ENCODE results near the gene VPS37D.

VPS37D gene

DNA sequence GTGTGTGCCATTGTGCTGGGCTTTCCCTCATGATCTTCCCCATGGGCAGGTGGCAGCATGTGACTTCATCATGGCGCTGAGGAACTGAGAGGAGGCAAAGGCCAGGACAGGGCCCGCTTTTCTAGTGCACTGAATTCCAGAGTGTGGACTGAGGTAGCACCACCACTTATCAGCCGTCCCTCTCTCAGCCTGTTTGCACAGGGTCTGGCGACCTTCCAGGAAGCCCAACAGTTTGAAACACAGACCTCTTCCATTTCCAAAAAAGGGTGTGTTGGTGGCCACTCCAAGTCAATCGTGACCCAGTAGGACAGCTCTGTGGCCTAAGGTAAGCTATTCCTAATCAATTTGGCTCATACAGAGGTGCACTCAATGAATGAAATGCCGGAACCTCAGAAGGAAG is 11.2 kb downstream of the VPS37D start:
- in situ Hi-C loops (cut with MboI; ENCODE audit: low sequenced_read_pairs), result no loop called here

DNA sequence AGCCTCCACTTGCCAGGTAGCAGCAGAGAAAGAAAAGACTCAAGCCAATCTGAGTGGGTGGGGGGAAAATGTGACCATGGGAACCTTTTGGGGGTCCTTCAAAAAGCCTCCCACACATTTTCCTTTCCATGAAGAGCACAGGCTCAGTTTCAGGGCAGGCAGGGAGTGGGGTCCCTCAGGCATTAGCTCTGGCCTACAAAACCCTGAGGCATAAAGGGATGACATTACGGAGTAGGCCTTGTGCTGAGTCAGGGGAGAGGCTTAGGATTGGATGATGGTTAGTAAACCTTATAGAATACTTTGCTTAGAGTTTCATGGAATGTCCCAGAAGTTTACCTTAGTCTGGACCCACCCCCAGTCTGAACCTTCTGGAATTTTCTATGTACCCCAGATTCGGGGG is 12.1 kb downstream of the VPS37D start:
- in situ Hi-C loops (cut with MboI; ENCODE audit: low sequenced_read_pairs), result no loop called here

DNA sequence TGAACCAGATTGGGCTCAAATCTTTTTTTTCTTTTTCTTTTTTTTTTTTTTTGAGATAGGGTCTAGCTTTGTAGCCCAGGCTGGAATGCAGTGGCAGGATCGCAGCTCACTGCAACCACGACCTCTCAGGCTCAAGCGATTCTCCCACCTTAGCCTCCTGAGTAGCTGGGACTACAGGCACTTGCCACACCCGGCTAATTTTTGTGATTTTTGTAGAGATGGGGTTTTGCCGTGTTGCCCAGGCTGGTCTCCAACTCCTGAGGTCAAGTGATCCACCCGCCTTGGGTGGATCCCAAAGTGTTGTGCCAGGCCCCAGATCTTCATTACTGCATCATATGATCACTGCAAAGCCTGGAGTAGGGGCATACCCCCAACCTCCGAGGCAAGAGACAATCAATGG is 12.9 kb downstream of the VPS37D start:
- in situ Hi-C loops (cut with MboI; ENCODE audit: low sequenced_read_pairs), result no loop called here

DNA sequence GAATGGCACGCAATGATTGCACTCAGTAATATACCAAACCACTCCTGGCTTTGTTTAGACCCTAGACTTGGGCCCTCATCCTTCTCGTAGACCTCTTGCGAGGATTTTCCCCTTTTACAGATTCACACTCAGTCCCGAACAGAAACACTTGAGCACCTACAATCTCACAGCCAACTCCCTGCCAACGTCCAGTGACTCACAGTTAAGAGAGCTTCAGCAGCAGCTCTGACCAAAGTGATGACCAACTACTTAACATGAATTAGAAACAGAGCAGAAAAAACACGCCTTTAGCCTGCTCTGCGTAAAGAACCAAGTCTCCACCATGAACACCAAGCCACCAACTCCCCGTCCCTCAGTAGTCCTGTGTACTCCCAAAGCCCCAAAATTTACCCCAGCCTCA is 13.4 kb downstream of the VPS37D start:
- in situ Hi-C loops (cut with MboI; ENCODE audit: low sequenced_read_pairs), result no loop called here

DNA sequence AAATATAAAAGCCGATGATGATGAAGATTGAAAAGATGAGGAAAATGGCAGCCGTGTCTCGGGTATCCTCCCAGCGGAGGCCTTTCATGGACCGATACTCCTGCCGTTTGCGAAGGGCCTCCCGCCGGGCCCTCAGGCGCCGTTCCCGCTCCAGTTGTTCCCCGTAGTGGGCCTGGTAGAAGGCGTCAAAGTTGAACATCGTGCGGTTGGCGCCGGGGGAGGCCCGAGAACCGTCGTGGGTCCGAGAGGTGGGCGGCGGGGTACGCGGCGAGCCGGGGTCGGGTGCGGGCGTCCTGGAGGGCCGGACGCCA is 15.1 kb downstream of the VPS37D start:
- in situ Hi-C loops (cut with MboI; ENCODE audit: low sequenced_read_pairs), result no loop called here

DNA sequence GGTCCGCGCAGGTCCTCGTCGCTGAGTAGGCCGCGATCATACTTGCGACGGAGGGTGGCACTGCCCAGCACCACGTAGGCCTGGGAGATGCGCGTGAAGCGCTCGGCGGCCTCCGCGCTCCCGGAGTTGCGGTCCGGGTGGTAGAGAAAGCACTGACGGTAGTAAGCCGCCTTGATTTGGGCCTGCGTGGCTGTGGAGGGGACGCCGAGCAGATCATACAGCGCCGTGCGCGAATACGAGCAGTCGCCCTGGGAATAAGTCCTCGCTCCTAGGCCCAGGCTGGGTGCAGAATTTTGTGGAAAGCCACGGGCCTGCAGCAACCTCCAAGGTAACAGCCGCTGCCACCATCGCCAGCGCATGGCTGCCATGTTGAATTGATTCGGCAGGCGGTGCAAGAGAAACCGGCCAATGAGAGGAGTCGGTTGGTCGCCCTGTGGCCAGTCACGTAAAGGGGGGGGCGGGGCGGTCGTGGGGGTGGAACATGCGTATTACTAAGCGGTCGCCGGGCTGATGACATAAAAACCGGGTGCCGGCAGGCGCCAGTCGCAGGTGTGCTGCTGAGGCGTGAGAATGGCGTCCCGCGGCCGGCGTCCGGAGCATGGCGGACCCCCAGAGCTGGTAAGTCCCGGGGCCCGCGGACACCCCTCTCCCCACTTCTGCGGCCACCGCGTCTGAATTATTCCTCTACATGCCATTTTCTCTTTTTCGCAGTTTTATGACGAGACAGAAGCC is 15.6 kb downstream of the VPS37D start, which contains the start of the genes BUD23 and DNAJC30:
Gene BUD23 (plus strand): TSS at position 542 of the 732 bp plus-strand sequence. CDS start 29 bp downstream, at position 571.
Gene DNAJC30 (minus strand): TSS at position 398 of the 732 bp plus-strand sequence. CDS start 30 bp downstream, at position 368.
- in situ Hi-C loops (cut with MboI; ENCODE audit: low sequenced_read_pairs), result no loop called here

DNA sequence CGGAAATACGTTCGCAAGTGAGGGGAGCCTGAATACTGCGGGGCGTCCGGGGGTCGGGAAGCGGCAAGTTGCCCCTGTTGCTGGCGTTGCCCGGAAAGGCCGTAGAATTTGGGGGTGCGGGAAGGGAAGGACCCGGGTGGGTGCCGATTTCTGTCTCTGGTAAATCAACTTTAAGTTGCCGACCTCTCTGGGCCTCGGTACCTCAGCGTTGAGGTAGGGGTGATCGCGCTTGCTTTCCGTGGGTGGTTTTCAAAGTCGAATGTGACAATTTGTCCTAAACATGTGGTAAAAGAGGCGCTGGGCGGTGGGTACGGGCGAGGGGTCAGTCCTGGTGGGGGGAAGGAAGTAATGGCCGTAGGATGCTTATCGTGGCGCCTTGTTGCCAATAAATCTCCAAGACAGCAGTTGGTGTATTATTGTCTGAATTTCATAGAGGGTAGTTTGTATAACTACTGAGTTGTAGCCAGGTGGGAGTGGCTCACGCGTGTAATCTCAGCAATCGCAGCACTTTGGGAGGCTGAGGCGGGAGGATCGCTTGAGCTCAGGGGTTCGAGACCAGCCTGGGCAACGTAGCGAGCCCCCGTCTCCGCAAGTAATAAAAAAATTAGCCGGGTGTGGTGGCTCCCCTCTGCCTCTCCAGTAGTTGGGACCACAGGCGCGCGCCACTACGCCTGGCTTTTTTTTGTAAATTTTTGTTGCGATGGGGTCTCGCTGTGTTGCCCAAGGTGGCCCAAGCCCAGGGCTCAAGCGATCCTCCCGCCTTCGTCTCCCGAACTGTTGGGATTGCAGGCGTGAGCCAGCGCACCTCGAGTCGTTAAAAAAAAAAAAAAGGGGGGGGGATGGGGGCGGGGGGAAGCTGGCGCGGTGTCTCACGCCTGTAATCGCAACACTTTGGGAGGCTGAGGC is 16.4 kb downstream of the VPS37D start:
- in situ Hi-C loops (cut with MboI; ENCODE audit: low sequenced_read_pairs), result no loop called here

DNA sequence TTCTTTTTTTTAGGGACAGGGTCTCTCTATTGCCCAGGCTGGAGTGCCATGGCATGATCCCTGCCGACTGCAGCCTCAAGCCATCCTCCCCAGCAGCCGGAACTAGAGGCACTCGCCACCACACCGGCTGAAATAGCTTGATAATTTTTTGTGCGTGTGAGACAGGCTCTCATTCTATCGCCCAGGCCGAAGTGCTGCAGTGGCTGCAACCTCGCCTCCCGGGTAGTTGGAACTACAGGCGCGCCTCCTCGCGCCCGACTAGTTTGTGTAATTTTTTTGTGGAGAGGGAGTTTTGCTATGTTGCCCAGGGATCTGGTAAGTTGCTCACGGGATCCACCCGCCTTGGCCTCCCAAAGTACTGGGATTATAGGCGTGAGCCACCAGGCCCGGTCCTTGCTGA is 17.7 kb downstream of the VPS37D start:
- in situ Hi-C loops (cut with MboI; ENCODE audit: low sequenced_read_pairs), result no loop called here

DNA sequence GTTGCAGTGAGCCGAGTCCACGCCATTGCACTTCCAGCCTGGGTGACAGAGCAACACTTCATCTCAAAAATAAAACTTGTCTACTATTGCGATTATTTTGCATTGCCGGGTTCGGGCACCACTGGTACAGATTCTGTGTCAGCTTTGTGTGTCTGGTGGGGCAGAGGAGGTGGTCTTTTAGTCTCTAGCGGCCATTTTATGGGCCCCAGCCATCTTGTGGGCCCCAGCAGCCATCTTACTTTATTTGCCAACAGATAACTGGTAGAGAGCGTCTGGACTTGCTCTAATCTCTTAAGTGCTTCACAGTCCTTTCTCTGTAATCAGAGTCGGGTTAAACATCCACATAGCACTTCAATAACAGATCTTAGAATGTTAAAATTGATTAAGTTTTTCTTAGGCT is 20.7 kb downstream of the VPS37D start:
- in situ Hi-C loops (cut with MboI; ENCODE audit: low sequenced_read_pairs), result no loop called here

DNA sequence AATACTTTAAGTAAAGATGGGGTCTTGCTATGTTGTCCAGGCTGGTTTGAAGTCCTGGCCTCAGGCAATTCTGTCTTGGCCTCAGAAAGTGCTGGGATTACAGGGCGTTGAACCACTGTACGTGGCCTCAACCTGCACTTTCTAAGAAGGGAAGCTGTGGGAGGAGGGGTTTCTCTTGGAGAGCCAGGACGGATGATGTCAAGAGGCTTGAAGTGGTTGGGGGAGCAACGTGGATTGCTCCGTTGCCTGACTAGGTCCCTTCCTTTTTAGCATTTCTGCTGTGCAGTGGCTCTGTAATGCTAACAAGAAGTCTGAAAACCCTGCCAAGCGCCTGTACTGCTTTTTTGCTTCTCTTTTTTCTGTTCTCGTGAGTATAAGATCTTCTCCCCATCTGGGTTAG is 23.0 kb downstream of the VPS37D start:
- in situ Hi-C loops (cut with MboI; ENCODE audit: low sequenced_read_pairs), result no loop called here

DNA sequence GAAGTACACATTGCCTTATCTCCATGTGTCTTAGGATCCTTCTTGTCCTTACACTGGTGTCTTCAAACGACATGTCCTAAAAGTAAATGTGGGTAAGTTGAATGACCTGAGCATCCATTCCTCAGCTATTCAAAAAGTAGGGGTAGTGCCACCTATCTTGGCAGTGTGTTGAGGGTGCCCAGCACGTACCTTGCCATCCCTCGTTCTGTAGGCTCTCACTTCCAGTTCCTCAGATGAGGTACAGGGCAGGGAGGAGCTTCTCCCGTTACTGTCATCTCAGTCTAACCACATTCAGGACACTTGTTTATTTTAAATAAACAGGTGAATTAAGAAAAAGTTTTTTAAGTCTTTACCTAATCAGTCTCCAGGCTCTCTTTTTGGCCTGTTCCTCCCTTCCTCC is 28.7 kb downstream of the VPS37D start:
- in situ Hi-C loops (cut with MboI; ENCODE audit: low sequenced_read_pairs), result no loop called here

DNA sequence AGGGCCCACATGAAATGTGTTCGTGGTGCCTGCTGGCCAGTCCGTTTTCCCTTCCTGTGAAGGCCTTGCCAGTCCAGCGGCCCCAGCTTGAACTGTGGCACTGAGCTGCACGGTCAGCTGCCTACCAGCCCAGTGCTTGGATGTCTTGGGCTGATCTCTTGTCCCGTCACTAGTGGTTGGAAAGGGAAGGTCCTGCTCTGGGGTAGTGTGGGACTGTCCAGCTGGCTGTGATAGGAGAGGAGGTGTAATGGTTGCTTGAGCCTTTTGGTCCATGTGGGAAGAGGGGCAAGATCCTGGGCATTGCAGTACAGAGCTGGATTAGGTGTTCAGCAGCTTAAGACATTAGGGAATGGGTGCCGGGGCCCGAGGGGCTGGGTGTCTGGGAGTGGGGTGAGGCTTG is 30.8 kb downstream of the VPS37D start:
- in situ Hi-C loops (cut with MboI; ENCODE audit: low sequenced_read_pairs), result no loop called here

DNA sequence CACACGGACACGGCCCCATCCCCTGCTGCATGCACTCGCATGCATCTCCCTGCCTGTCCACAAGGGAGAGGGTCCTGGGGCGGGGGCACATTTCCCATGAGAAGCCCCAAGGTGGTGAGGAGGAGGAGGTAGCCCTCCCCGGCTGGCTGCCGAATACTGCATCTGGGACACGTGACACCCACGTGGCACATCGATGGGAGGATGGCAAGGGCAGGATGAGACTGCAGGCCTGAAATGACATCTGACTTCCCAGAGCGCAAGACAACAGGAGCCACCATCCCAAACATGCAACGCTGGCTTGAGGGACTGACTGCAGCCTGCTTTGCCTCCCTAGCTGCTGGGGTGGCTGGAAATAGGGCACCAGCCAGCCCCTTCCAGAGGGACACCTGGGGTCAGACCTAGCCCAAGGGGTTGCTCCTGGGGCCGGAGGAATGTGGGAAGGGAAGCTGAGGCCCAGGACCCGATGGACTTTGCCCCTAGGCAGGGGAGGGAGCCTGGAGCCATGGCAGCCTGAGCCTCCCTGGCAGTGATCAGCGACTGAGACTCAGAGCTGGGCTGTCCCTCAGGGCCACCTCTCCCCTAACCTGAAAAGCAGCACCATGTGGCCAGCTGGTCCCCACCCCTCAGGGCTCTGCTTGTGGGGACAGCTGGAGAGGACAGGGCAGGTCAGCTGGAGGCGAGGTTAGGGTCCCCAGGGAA is 31.9 kb downstream of the VPS37D start:
- in situ Hi-C loops (cut with MboI; ENCODE audit: low sequenced_read_pairs), result no loop called here

DNA sequence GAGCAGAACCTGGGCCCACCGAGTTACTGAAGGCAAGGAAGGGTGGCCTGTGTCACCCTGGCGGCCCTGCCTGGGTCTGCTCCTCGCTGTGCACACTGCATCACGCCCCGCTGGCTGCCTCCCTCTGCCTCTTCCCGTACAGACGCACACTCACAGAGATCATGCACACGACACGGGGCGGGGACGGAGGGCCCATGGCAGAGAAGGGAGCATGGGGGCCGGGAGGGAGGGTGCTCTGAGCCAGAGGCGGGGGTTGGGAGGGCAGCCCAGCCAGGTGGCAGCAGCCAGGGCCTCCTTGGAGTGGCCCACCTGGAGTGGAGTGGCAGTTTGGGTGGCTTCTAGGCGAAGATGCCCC is 32.4 kb downstream of the VPS37D start:
- in situ Hi-C loops (cut with MboI; ENCODE audit: low sequenced_read_pairs), result no loop called here

DNA sequence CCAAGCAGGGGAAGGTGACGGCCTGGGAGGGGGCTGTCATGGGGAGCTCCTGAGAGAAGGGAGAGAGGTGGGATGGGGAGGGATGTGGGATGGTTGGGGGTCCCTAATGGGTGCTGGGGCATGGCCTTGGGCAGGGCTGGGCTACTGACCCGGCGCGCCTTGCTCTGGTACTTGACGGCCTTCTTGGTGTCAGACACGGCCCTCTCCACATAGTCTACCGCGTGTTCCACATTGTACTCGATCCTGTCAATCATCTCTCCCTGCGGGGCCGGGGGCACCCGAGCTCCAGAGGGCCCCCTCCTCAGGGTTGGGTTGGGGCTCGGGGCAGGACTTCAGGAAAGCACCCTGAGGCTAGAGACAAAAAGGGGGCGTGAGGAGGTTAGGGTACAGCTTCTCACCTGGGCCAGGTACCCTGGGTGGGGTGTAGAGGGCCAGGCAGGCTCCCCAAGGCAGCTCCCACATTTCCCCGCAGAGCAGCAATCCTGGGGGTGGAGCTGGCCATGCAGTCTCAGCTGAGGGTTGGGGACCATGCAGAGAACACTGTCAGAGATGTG is 33.0 kb downstream of the VPS37D start:
- in situ Hi-C loops (cut with MboI; ENCODE audit: low sequenced_read_pairs), result no loop called here

DNA sequence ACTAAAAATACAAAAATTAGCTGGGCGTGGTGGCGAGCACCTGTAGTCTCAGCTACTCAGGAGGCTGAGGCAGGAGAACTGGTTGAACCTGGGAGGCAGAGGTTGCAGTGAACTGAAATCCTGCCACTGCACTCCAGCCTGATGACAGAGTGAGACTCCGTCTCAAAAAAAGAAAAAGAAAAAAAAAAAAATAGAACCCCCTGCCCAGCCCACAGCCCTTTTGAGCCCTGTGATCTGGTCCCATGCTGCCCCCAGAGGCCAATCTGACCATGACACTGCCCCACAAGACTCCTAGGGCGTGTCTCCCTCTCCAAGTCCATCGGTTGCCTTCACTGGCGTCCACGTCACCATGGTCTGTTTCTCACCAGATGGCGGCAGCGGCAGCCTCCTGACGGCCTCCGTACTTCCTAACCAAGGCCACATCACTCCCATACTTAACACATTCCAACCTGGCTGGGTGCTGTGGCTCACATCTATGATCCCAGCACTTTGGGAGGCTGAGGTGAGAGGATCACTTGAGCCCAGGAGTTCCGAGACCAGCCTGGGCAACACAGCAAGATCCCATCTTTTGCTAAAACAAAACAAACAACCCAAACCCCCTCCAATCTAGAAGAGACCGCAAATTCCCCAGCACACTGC is 33.8 kb downstream of the VPS37D start:
- in situ Hi-C loops (cut with MboI; ENCODE audit: low sequenced_read_pairs), result no loop called here

DNA sequence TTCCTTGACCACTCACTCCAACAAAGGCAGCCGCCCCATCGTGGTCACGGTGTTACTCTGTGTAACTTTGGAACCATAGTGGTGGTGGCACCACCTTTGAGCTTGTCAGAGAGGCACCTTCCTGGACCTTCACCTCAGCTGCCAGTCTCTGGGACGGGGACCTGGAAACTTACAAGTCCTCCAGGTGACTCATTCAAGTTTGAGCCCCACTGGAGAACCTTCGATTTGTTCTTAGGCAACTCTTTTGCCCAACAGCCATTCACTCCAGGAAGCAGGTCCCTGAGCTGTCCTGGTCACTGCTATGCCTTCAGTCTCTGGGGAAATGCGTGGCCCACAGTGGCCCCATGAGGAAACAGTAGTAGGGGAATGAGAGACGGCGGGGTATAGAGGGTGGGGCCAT is 34.6 kb downstream of the VPS37D start:
- in situ Hi-C loops (cut with MboI; ENCODE audit: low sequenced_read_pairs), result no loop called here

DNA sequence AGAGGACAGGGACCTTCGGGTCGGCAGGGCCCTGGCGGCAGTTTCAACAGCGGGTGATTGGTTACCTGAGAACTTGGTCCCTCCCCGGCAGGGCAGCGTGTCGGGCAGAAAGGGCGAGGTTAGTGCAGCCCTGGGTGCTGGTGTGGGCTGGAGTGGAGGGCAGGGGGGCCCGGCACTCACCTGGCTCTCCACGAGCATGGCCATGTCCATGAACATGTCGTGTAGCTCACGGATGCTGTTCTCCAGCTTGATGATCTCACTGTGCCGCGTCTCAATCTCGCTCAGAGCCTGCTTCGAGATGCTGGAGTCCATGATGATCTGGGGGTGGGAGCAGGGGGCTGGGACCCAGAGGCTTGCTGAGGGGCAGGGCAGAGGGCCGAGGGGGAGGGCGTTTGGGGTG is 35.0 kb downstream of the VPS37D start:
- in situ Hi-C loops (cut with MboI; ENCODE audit: low sequenced_read_pairs), result no loop called here

DNA sequence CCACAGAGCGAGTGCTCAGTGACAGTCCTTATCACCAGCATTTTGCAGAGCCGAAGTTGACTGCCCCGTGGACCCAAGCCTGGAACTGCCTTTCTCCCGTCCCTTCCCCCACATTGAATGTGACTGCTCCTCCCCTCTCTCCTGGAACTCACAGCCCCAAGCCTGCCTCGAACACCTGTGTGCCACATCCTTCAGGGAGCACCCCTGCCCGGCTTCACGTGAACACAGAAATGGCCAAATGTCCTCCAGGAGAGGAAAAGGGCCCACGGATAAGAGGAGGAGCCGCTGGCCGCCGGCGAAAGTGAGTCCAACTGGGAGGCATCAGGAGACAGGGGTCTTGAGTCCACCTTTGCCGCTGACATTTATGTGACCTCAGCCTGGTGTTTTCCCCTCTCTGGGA is 35.6 kb downstream of the VPS37D start:
- in situ Hi-C loops (cut with MboI; ENCODE audit: low sequenced_read_pairs), result no loop called here

DNA sequence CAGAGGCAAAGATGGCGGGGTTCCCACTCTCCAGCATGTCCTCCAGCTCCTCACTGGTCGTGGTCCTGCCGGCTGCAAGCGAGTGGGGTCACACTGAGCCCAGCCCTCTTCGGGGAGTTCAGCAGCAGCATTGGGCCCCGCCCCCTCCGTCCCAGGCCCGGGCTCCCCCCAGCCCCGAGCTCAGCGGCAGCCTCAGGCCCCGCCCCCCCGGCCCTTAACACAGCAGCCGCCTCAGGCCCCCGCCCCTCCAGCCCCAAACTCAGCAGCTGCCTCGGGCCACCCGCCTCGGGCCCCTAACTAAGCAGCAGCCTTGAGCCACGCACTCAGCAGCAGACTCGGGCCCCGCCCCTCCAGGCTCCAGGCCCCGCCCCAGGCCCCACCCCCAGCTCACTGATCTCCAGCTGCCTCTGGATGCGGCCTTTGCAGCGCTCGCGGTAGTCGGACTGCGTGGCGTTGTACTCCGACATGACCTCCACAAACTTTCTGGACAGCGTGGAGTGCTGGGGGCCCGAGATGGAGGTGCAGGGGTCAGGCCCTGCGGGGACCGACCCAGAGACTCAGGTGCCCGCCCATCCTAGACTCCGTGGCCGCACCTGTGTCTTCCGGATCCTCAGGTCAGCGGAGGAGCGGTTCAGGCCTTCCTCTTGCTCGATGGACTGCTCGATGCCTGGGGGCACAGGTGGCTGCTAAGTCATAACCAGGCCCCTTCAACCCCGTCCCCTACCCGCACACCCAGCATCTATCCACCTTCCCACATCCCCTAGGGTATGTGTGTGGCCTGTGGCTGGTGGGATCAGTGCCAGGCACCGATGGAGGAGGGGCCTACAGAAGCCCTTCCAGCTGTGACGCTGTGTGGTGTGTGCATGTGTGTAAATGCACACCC is 36.4 kb downstream of the VPS37D start:
- in situ Hi-C loops (cut with MboI; ENCODE audit: low sequenced_read_pairs), result no loop called here

Measured in HL-60/S4 treated with phorbol 12-myristate 13-acetate at 8.2 ng/mL for 4 days and 3 days (cell line).